PC-9 (cell line): ENCODE data around the gene EXOC4. TPM values are rescaled to one million over a fixed set of nuclear protein-coding genes. Genes with fewer than 3 reads are reported as not detected.

ENCODE experiments used
- BruUV-seq: library from RNA; stranded (reverse); fragments of 400-500 nt; replicated peaks from 2 replicates; lab custom pipeline; 2021; lab: Mats Ljungman, UMichigan
- CTCF ChIA-PET: fragments of 300-600 bp; sonication (Branson Sonifier 250); formaldehyde crosslinking; loops from one replicate; lab custom pipeline; 2022; ENCODE audit warnings: antibody characterized with exemption; lab: Charles Lee
- POLR2A ChIA-PET: fragments of 300-600 bp; sonication (Branson Sonifier 250); formaldehyde crosslinking; loops from one replicate; lab custom pipeline; 2022; ENCODE audit warnings: antibody characterized with exemption; ENCODE audit not compliant: unreplicated experiment; lab: Charles Lee
- DNase-seq, 2 experiments: peaks; one replicate each; pipeline versions ENCODE4 v3.0.0 to v3.0.0-alpha.2; 2015 to 2022; ENCODE audit warnings: mixed read lengths in 1 of 2
- H2AFZ ChIP-seq: fragments of 200-600 bp; sonication (generic); 2 replicates; pipeline ENCODE4 v1.8.1; 2017; ENCODE audit warnings: antibody characterized with exemption
- H3F3A ChIP-seq: fragments of 200-600 bp; sonication (generic); 2 replicates; pipeline ENCODE4 v1.8.1; 2017; ENCODE audit warnings: antibody characterized with exemption, mild to moderate bottlenecking, low read depth; ENCODE audit not compliant: insufficient read depth
- H3K27ac ChIP-seq: fragments of 200-600 bp; sonication (generic); 2 replicates; pipeline ENCODE4 v1.6.1; 2016; ENCODE audit warnings: mixed run types
- H3K27me3 ChIP-seq: fragments of 200-600 bp; sonication (generic); 2 replicates; pipeline ENCODE4 v1.6.1; 2016; ENCODE audit warnings: low read depth, mixed run types; ENCODE audit not compliant: insufficient read depth
- H3K36me3 ChIP-seq: fragments of 200-600 bp; sonication (generic); 2 replicates; pipeline ENCODE4 v1.6.1; 2016; ENCODE audit warnings: low read depth, mixed run types
- H3K4me1 ChIP-seq: fragments of 200-600 bp; sonication (generic); replicated peaks from 2 replicates; pipeline ENCODE4 v1.6.1; 2016; ENCODE audit warnings: mixed run types; ENCODE audit not compliant: insufficient read depth
- H3K4me2 ChIP-seq: fragments of 200-600 bp; sonication (generic); 2 replicates; pipeline ENCODE4 v1.6.1; 2017; ENCODE audit warnings: mixed run types
- H3K4me3 ChIP-seq: fragments of 200-600 bp; sonication (generic); 2 replicates; pipeline ENCODE4 v1.6.1; 2016; ENCODE audit warnings: mixed run types
- H3K79me2 ChIP-seq: fragments of 200-600 bp; sonication (generic); 2 replicates; pipeline ENCODE4 v1.6.1; 2017; ENCODE audit warnings: low read depth, mixed run types
- H3K9me2 ChIP-seq: fragments of 200-600 bp; sonication (generic); 2 replicates; pipeline ENCODE4 v1.8.1; 2017; ENCODE audit warnings: mild to moderate bottlenecking; ENCODE audit not compliant: insufficient read depth
- H3K9me3 ChIP-seq: fragments of 200-600 bp; sonication (generic); 2 replicates; pipeline ENCODE4 v1.8.1; 2016; ENCODE audit warnings: low read depth; ENCODE audit not compliant: insufficient read depth
- H4K20me1 ChIP-seq: fragments of 200-600 bp; sonication (generic); 2 replicates; pipeline ENCODE4 v1.8.1; 2017; ENCODE audit not compliant: insufficient read depth
- EZH2 ChIP-seq: fragments of 200-600 bp; sonication (generic); IDR thresholded peaks from 2 replicates; pipeline ENCODE4 v1.8.0; 2017; ENCODE audit warnings: antibody characterized with exemption, low read depth
- intact Hi-C: fragments of 100-400 bp; cut with micrococcal nuclease; formaldehyde crosslinking; loops from one replicate; pipeline ENCODE4 v1.10.0; 2022; ENCODE audit not compliant: unreplicated experiment
- total RNA-seq: library from RNA; stranded (reverse); gene quantifications from 2 replicates; pipeline ENCODE4 v1.2.3, GENCODE V29; 2021
- TF ChIP-seq, protein P1 (sequence below): fragments of 200-600 bp; sonication (generic); conservative IDR thresholded peaks from 2 replicates; pipeline ENCODE4 v1.6.1; 2017; ENCODE audit warnings: mixed run types, antibody characterized with exemption, mild to moderate bottlenecking, moderate library complexity

EXOC4 gene
- total RNA-seq, 1 experiment from 2014 or later: 101 TPM

DNA sequence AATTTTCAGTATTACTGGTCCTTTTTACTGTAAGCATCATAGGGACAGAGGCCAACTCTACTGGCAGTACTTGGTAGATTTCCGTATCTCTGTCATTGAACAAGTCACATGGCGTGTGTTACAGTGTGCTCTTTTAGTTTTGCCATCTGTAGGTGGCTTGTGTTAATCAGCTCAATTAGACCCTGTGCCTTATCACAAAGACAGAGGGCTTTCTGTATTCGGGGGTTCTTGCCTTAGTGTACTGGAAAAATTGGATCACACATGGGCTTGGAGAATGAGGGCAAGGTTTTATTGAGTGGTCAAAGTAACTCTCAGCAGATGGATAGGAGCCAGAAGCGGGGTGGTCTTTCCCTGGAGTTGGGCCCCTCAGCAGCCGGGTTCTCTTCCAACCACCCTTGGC, 853.0 kb downstream of the EXOC4 start:
- Histone ChIP-seq H3K9me3 (no peaks in the 10 kb centered on the region), H3F3A (no peaks in the 10 kb centered on the region), H3K4me1 (no peaks in the 10 kb centered on the region), H3K27me3 (no peaks in the 10 kb centered on the region), H2AFZ (no peak overlapping the region), H3K9me2 (0 out of 2 replicates have a peak, but pooled peaks cover 9% of the 10 kb centered on the region), H3K4me3 (no peak overlapping the region), H3K4me2 (no peak overlapping the region), H4K20me1 (no peaks in the 10 kb centered on the region), H3K36me3 (no peaks in the 10 kb centered on the region), H3K27ac (no peak overlapping the region), H3K79me2 (no peaks in the 10 kb centered on the region)
- ChIA-PET POLR2A (no interaction called here), CTCF (no interaction called here)
- intact Hi-C loops: no loop called here
- no peak for DNase-seq
- TF ChIP-seq, protein P1, sequence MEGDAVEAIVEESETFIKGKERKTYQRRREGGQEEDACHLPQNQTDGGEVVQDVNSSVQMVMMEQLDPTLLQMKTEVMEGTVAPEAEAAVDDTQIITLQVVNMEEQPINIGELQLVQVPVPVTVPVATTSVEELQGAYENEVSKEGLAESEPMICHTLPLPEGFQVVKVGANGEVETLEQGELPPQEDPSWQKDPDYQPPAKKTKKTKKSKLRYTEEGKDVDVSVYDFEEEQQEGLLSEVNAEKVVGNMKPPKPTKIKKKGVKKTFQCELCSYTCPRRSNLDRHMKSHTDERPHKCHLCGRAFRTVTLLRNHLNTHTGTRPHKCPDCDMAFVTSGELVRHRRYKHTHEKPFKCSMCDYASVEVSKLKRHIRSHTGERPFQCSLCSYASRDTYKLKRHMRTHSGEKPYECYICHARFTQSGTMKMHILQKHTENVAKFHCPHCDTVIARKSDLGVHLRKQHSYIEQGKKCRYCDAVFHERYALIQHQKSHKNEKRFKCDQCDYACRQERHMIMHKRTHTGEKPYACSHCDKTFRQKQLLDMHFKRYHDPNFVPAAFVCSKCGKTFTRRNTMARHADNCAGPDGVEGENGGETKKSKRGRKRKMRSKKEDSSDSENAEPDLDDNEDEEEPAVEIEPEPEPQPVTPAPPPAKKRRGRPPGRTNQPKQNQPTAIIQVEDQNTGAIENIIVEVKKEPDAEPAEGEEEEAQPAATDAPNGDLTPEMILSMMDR: no peak
- TF ChIP-seq EZH2: no peak
- BruUV-seq: no TSS peak

DNA sequence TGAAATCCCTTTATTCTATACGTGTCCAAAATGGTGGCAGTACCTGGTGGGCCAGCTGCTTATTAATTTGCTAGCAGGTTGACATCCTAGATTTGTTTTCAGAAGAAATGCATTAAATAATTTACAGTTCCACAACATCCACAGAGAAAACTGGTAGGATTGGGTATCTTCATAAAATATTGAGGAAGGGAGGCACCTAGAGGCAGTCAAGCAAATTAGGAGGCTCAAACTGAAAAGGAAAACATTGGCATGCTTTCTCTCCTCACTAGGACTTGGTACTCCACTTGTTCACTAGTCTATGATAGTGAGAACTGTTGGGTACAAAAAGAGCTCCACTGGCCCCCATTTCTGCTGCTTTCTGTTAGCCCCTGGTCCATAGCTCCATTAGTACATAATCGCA, 855.9 kb downstream of the EXOC4 start:
- Histone ChIP-seq H2AFZ (no peak overlapping the region), H3K36me3 (no peaks in the 10 kb centered on the region), H3K4me2 (no peak overlapping the region), H4K20me1 (no peaks in the 10 kb centered on the region), H3K79me2 (no peaks in the 10 kb centered on the region), H3K4me1 (no peaks in the 10 kb centered on the region), H3K27me3 (no peaks in the 10 kb centered on the region), H3K9me3 (no peaks in the 10 kb centered on the region), H3K4me3 (no peak overlapping the region), H3F3A (no peaks in the 10 kb centered on the region), H3K27ac (no peak overlapping the region), H3K9me2 (0 out of 2 replicates have a peak, but pooled peaks cover 14% of the 10 kb centered on the region)
- intact Hi-C loops: no loop called here
- ChIA-PET CTCF (no interaction called here), POLR2A (no interaction called here)
- BruUV-seq: no TSS peak
- TF ChIP-seq EZH2: no peak
- TF ChIP-seq, protein P1: no peak; the same call in 1 of the 2 replicates
- no peak for DNase-seq

DNA sequence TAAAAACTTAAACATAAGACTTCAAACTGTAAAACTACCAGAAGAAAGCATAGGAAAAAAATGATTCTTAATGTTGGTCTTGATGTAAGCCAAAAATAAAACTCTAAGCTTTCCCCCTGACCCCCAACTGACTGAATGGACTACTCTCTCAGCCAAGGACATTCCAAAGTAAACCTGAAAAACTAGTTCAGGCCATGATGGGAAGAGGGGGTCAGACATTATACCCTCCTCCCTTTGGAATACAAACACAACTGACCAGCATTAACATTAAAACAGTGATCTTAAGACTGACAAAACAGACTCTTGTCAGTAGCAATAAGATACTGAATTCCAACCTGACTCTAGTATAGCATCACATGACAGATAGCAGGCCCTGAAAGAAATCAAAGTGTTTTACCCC, 860.8 kb downstream of the EXOC4 start:
- H2AFZ ChIP-seq: no peak overlapping the region
- H3K27me3 ChIP-seq: no peaks in the 10 kb centered on the region
- H3K36me3 ChIP-seq: no peaks in the 10 kb centered on the region
- CTCF ChIA-PET: no interaction called here
- H3K4me1 ChIP-seq: no peaks in the 10 kb centered on the region
- no peak overlapping the region for H3K4me2 ChIP-seq
- no peaks in the 10 kb centered on the region for H3K79me2 ChIP-seq
- BruUV-seq: no TSS peak
- H3F3A ChIP-seq: no peaks in the 10 kb centered on the region
- H3K9me3 ChIP-seq: no peaks in the 10 kb centered on the region
- no peak for DNase-seq
- H4K20me1 ChIP-seq: no peaks in the 10 kb centered on the region
- H3K27ac ChIP-seq: no peak overlapping the region
- intact Hi-C loops: no loop called here
- POLR2A ChIA-PET: no interaction called here
- H3K4me3 ChIP-seq: no peak overlapping the region
- 0 out of 2 replicates have a peak, but pooled peaks cover 5% of the 10 kb centered on the region for H3K9me2 ChIP-seq
- no peak for TF ChIP-seq EZH2
- TF ChIP-seq, protein P1: no peak
